ENCODE measurements around the gene CYP1B1.

GRCh38 chr2:38045811-38046210 lies 30.1 kb downstream of the CYP1B1 start:
- no peak for TF ChIP-seq EZH2phosphoT487 (IDR thresholded peaks at IDR 0.05; ENCODE audit: insufficient read depth, low read depth)
- TF ChIP-seq EZH2 (IDR thresholded peaks at IDR 0.05; ENCODE audit: insufficient read depth, poor library complexity, severe bottlenecking): no peak
